ENCODE results near the gene FTSJ3.

The FTSJ3 gene

GRCh38 chr17:63828936-63829335 is 1.5 kb upstream of the FTSJ3 start:
- no peak overlapping the region for H3K27ac Mint-ChIP-seq
- H3K36me3 Mint-ChIP-seq: peaks cover 77% of the 10 kb centered on the region
- H3K9me3 Mint-ChIP-seq: no peaks in the 10 kb centered on the region
- no peaks in the 10 kb centered on the region for H3K27me3 Mint-ChIP-seq
- CTCF ChIA-PET: interaction anchor here (0.9 to 1.3 kb wide), 6 partner anchors 8 to 403 kb away, joined by 3 to 5 read pairs (median 3); no protein-coding TSS in a partner anchor
- no peak for DNase-seq
- H3K4me1 Mint-ChIP-seq: peaks cover 73% of the 10 kb centered on the region
- peak overlapping the region; percentile 87 for H3K4me3 Mint-ChIP-seq

GRCh38 chr17:63827801-63828221 is 348 bp upstream of the FTSJ3 start:
- Mint-ChIP-seq H3K4me1 (peaks cover 81% of the 10 kb centered on the region), H3K36me3 (peaks cover 79% of the 10 kb centered on the region), H3K4me3 (peak overlapping the region; percentile 87), H3K27me3 (no peaks in the 10 kb centered on the region), H3K27ac (peak overlapping the region; percentile 96), H3K9me3 (no peaks in the 10 kb centered on the region)
- CTCF ChIA-PET: interaction anchor here (0.8 to 1.3 kb wide), 8 partner anchors 9 to 402 kb away, joined by 3 to 5 read pairs (median 4); no protein-coding TSS in a partner anchor
- DNase-seq: no peak

- no peak for DNase-seq
- CTCF ChIA-PET: interaction anchor here (0.9 kb wide), 1 partner anchor 22 kb away, joined by 3 read pairs; no protein-coding TSS in a partner anchor
- Mint-ChIP-seq H3K4me1 (peaks cover 76% of the 10 kb centered on the region), H3K27me3 (no peaks in the 10 kb centered on the region), H3K9me3 (no peaks in the 10 kb centered on the region), H3K36me3 (peaks cover 80% of the 10 kb centered on the region), H3K27ac (peak overlapping the region; percentile 96), H3K4me3 (peak overlapping the region; percentile 87)
These were observed 928 bp downstream of the FTSJ3 start for GRCh38 chr17:63826468-63827001.

- Mint-ChIP-seq H3K36me3 (peaks cover 78% of the 10 kb centered on the region), H3K27me3 (no peaks in the 10 kb centered on the region), H3K4me3 (no peak overlapping the region), H3K27ac (peak overlapping the region; percentile 34), H3K4me1 (peaks cover 61% of the 10 kb centered on the region), H3K9me3 (no peaks in the 10 kb centered on the region)
- DNase-seq: no peak
- CTCF ChIA-PET: interaction anchor here (1.1 to 2.6 kb wide), 2 partner anchors 9 to 12 kb away, joined by 4 to 8 read pairs; no protein-coding TSS in a partner anchor
These were observed 3.1 kb downstream of the FTSJ3 start for GRCh38 chr17:63824362-63824761.

- no peaks in the 10 kb centered on the region for H3K27me3 Mint-ChIP-seq
- DNase-seq: no peak
- peaks cover 77% of the 10 kb centered on the region for H3K36me3 Mint-ChIP-seq
- peak overlapping the region; percentile 34 for H3K27ac Mint-ChIP-seq
- CTCF ChIA-PET: interaction anchor here (2.6 kb wide), 1 partner anchor 10 kb away, joined by 8 read pairs; no protein-coding TSS in a partner anchor
- H3K4me3 Mint-ChIP-seq: no peak overlapping the region
- H3K9me3 Mint-ChIP-seq: no peaks in the 10 kb centered on the region
- H3K4me1 Mint-ChIP-seq: peaks cover 58% of the 10 kb centered on the region
These were observed 3.7 kb downstream of the FTSJ3 start for GRCh38 chr17:63823659-63824331.

GRCh38 chr17:63822537-63822936 is 4.9 kb downstream of the FTSJ3 start:
- Mint-ChIP-seq H3K27me3 (no peaks in the 10 kb centered on the region), H3K9me3 (no peaks in the 10 kb centered on the region), H3K36me3 (peaks cover 83% of the 10 kb centered on the region), H3K4me1 (peaks cover 48% of the 10 kb centered on the region), H3K27ac (no peak overlapping the region), H3K4me3 (no peak overlapping the region)
- CTCF ChIA-PET: no interaction called here
- DNase-seq: no peak

GRCh38 chr17:63821804-63822203 is 5.7 kb downstream of the FTSJ3 start:
- Mint-ChIP-seq H3K4me1 (peaks cover 47% of the 10 kb centered on the region), H3K27ac (peak overlapping the region; percentile 59), H3K4me3 (peak overlapping the region; percentile 32), H3K36me3 (peaks cover 82% of the 10 kb centered on the region), H3K27me3 (no peaks in the 10 kb centered on the region), H3K9me3 (no peaks in the 10 kb centered on the region)
- DNase-seq: no peak
- CTCF ChIA-PET: interaction anchor here (1.0 kb wide), 2 partner anchors 8 to 124 kb away, joined by 3 to 4 read pairs; no protein-coding TSS in a partner anchor

- CTCF ChIA-PET: interaction anchor here (1.0 to 1.2 kb wide), 4 partner anchors 9 to 124 kb away, joined by 3 to 4 read pairs (median 3); no protein-coding TSS in a partner anchor
- Mint-ChIP-seq H3K9me3 (no peaks in the 10 kb centered on the region), H3K36me3 (peaks cover 83% of the 10 kb centered on the region), H3K4me3 (no peak overlapping the region), H3K27me3 (no peaks in the 10 kb centered on the region), H3K4me1 (peaks cover 40% of the 10 kb centered on the region), H3K27ac (peak overlapping the region; percentile 90)
- no peak for DNase-seq
These were observed 6.4 kb downstream of the FTSJ3 start for GRCh38 chr17:63820963-63821561.

GRCh38 chr17:63819585-63820537 is 7.6 kb downstream of the FTSJ3 start:
- peak; percentile 36 for DNase-seq
- Mint-ChIP-seq H3K27me3 (no peaks in the 10 kb centered on the region), H3K27ac (peak overlapping the region; percentile 90), H3K4me1 (peaks cover 30% of the 10 kb centered on the region), H3K4me3 (peak overlapping the region; percentile 39), H3K9me3 (no peaks in the 10 kb centered on the region), H3K36me3 (peaks cover 87% of the 10 kb centered on the region)
- CTCF ChIA-PET: interaction anchor here (1.1 kb wide), 1 partner anchor 21 kb away, joined by 3 read pairs; no protein-coding TSS in a partner anchor

- Mint-ChIP-seq H3K36me3 (peaks cover 85% of the 10 kb centered on the region), H3K4me3 (peak overlapping the region; percentile 39), H3K4me1 (peaks cover 24% of the 10 kb centered on the region), H3K9me3 (no peaks in the 10 kb centered on the region), H3K27me3 (no peaks in the 10 kb centered on the region), H3K27ac (peak overlapping the region; percentile 90)
- DNase-seq: no peak
- CTCF ChIA-PET: interaction anchor here (1.0 kb wide), 1 partner anchor 121 kb away, joined by 3 read pairs; no protein-coding TSS in a partner anchor
These were observed 8.3 kb downstream of the FTSJ3 start for GRCh38 chr17:63819131-63819530.

GRCh38 chr17:63817736-63818385 is 9.6 kb downstream of the FTSJ3 start:
- H3K36me3 Mint-ChIP-seq: peaks cover 84% of the 10 kb centered on the region

GRCh38 chr17:63816669-63817068 is 10.8 kb downstream of the FTSJ3 start:
- Mint-ChIP-seq H3K4me3 (no peak overlapping the region), H3K36me3 (peaks cover 82% of the 10 kb centered on the region), H3K27me3 (no peaks in the 10 kb centered on the region), H3K9me3 (no peaks in the 10 kb centered on the region), H3K27ac (peak overlapping the region; percentile 45), H3K4me1 (peaks cover 10% of the 10 kb centered on the region)
- CTCF ChIA-PET: interaction anchor here (1.0 to 1.3 kb wide), 2 partner anchors 11 to 120 kb away, joined by 3 to 5 read pairs; partner anchors contain the start of gene FTSJ3
- DNase-seq: no peak

More at GRCh38 chr17:63817736-63818385, 9.6 kb downstream of the FTSJ3 start:
- H3K4me1 Mint-ChIP-seq: peaks cover 15% of the 10 kb centered on the region
- no peaks in the 10 kb centered on the region for H3K27me3 Mint-ChIP-seq
- DNase-seq: no peak
- H3K4me3 Mint-ChIP-seq: no peak overlapping the region
- H3K27ac Mint-ChIP-seq: no peak overlapping the region
- no peaks in the 10 kb centered on the region for H3K9me3 Mint-ChIP-seq
- CTCF ChIA-PET: interaction anchor here (1.0 to 1.1 kb wide), 2 partner anchors 12 to 120 kb away, joined by 3 read pairs; no protein-coding TSS in a partner anchor

- Mint-ChIP-seq H3K36me3 (peaks cover 82% of the 10 kb centered on the region), H3K4me1 (peaks cover 7% of the 10 kb centered on the region), H3K27me3 (no peaks in the 10 kb centered on the region), H3K27ac (no peak overlapping the region), H3K9me3 (no peaks in the 10 kb centered on the region), H3K4me3 (no peak overlapping the region)
- CTCF ChIA-PET: interaction anchor here (1.3 kb wide), 1 partner anchor 12 kb away, joined by 5 read pairs; the partner anchor contains the start of gene FTSJ3
- DNase-seq: no peak
These were observed 11.3 kb downstream of the FTSJ3 start for GRCh38 chr17:63816123-63816522.

Data from activated naive CD4-positive, alpha-beta T cell treated with anti-CD3 and anti-CD28 coated beads, Interleukin-2, amount 10 ng/mL, durations not matched to agents 7 days and 5 days (primary cell).